GM19468 (cell line): ENCODE results near the gene PPP1R16B.
"Not testable (repeated sequence)": the region's sequence is repeated elsewhere in the genome, so short reads cannot be mapped to it uniquely, and the experiment has no call there.

Experiments
- ATAC-seq: cut with Tn5 transposase; IDR thresholded peaks from one replicate; pipeline ENCODE4 v1.9.1; 2021; ENCODE audit warnings: mild to moderate bottlenecking, moderate library complexity, moderate number of reproducible peaks; ENCODE audit not compliant: unreplicated experiment; ENCODE audit errors: extremely low read depth

PPP1R16B gene

DNA sequence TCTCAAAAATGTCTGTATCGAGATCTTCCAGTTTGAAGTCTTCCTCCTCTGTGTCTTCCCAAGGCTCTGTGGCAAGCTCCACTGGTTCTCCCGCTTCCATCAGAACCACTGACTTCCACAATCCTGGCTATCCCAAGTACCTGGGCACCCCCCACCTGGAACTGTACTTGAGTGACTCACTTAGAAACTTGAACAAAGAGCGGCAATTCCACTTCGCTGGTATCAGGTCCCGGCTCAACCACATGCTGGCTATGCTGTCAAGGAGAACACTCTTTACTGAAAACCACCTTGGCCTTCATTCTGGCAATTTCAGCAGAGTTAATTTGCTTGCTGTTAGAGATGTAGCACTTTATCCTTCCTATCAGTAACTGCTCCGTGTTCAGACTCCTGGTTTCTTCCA, 146.7 kb downstream of the PPP1R16B start:
- ATAC-seq: no peak

DNA sequence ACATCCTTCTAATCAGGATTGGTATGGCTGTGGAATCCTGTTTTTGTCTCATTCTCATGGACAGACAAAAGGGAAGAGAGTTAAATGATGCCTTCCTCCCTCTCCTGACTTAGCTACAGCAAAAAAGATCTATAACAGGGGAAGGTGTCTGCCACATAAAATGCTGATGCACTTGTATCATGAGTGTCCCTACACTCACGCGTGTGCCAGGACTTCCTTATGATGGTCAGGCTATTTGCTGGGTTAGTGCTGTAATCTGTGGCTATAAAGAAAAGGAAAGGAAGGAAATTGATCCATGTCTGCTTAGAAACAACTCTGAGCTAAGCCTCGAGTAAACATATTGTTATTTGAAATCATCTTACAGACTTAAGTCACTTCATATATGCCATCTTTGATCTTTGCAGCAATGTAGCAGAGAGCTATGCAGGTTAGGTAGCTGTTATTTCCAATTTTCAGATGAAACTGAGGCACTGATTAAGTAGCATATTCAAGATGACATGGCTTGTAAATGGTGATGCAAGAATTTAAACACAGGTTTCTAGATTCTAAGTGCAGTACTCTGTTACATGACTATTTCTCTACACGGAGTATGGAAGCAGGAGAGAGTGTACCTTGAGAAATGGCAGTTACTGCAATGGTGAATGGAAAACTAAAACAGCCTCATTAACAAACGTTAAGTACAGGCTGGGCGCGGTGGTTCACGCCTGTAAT, 148.3 kb downstream of the PPP1R16B start:
- no peak for ATAC-seq

GRCh38 chr20:38957235-38957876, 151.9 kb downstream of the PPP1R16B start:
- ATAC-seq: no peak

GRCh38 chr20:38957915-38958485, 152.5 kb downstream of the PPP1R16B start:
- ATAC-seq: no peak

- not testable (repeated sequence) for ATAC-seq
These were observed 154.7 kb downstream of the PPP1R16B start for GRCh38 chr20:38960187-38960687.

- ATAC-seq: no peak
These were observed 156.1 kb downstream of the PPP1R16B start for GRCh38 chr20:38961530-38962043.

DNA sequence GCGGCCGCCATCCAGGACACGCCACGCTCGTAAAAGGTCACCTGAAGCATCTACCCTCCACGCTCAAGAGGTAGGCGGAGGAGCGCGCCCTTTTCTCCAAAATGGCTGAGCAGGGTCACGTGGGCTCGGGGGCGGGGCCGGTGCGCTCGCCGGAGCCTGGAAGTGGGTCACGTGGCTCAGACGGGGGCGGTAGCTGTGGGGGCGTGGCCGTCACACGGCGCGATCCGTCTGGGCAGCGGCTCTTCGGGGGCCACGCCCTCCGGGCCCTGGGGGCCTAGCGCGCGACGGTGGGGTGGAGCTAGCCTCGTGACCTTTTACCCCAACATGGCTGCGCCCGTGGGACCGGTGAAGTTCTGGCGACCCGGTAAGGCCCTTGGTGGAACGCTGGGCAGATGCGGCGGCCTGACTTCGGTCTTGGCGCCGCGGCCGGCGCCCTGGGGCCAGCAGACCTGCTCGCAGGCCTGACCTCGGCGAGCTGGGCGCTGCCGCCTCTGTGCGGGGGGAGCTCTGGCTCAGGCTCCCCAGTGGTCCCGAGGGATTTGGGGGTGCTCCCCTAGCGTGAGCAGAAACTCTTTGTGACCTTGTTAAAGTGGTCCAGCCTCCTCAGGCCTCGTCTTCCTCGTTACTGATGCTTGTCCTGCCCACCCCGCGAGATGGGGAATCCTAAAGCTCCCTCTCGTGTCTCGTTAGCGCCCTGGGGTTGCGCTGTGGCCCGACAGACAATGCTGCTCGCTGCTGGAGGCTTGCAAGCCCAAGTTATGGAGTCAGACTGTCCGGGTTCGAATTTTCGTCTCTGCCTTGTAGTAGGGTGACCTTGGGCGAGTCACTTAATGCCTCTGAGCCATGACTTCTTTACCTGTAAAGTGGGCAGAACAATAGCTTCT, 156.8 kb downstream of the PPP1R16B start, which contains the start of gene DHX35:
TSS of gene DHX35 (plus strand) at position 301 of the 884 bp plus-strand sequence. CDS start at position 325, 24 bp downstream.
- peak; percentile 85 for ATAC-seq

- ATAC-seq: no peak
These were observed 157.5 kb downstream of the PPP1R16B start for GRCh38 chr20:38962928-38963401.

DNA sequence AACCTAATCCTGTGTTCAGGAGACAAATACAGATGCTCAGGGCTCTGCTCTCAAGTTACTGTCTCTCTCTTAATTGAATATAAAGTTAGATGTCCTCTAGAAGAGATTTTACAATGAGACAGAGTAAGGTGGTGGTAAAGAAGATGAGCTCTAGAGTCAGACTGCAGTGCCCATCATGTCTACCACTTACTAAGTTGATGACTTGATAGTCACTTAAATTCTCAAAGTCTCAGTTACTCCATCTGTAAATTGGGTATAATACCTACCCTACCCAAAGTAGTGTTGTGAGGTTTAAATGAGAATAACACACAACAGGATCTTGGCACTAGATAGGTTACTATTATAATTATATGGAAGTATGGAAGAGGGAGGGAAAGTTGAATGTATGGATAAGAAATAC, 158.2 kb downstream of the PPP1R16B start:
- ATAC-seq: no peak

GRCh38 chr20:38965264-38965663, 159.8 kb downstream of the PPP1R16B start:
- no peak for ATAC-seq

GRCh38 chr20:38968090-38968489, 162.6 kb downstream of the PPP1R16B start:
- no peak for ATAC-seq

- no peak for ATAC-seq
These were observed 164.2 kb downstream of the PPP1R16B start for GRCh38 chr20:38969708-38970107.

- ATAC-seq: no peak
These were observed 164.8 kb downstream of the PPP1R16B start for GRCh38 chr20:38970302-38970701.
